ENCODE results near the gene TRIM42.

DNA sequence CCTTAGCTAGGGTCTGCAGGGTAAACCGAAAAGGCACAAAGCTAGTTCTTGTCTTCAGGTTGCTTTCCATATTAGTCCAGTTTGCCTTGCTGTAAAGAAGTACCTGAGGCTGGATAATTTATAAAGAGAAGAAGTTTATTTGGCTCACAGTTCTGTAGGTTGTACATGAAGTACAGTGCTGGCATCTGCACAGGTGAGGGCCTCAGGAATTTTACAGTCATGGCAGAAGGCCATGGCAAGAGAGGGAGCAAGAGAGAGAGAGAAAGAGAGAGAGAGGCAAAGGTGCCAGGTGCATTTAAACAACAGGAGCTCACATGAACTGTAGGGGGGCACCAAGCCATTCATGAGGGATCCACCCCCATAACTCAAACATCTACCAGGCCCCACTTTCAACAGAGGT is 26.9 kb downstream of the TRIM42 start:
- no peak for TF ChIP-seq CTCF (conservative IDR thresholded peaks at IDR 0.05; ENCODE audit: low read length)
- no peak for TF ChIP-seq EZH2phosphoT487 (IDR thresholded peaks at IDR 0.05; ENCODE audit: borderline replicate concordance, low read depth, low read length)

All from OCI-LY7 (cell line).